HepG2 (cell line): ENCODE results near the gene PIK3CB. TPM values are rescaled to one million over a fixed set of nuclear protein-coding genes. Genes with fewer than 3 reads are reported as not detected.

ENCODE experiments used
- ATAC-seq: fragments of 200-7000 bp; cut with Tn5 transposase; 3 replicates; pipeline ENCODE4 v1.9.1; 2020; ENCODE audit warnings: mild to moderate bottlenecking, moderate library complexity
- BruUV-seq: library from RNA; stranded (reverse); fragments of 400-500 nt; replicated peaks from 2 replicates; lab custom pipeline; 2021; lab: Mats Ljungman, UMichigan
- CTCF ChIA-PET: fragments of 300-600 bp; formaldehyde crosslinking; extraction: SDS; loops from one replicate; lab custom pipeline; 2021; ENCODE audit warnings: low total read pairs, inconsistent platforms, low intra/inter-chr PET ratio; lab: Yijun Ruan, JAX
- POLR2A ChIA-PET: fragments of 350-600 bp; sonication (Branson Sonifier 250); formaldehyde crosslinking; loops from one replicate; lab custom pipeline; 2020; ENCODE audit warnings: antibody characterized with exemption, inconsistent platforms; lab: Yijun Ruan, JAX
- DNase-seq: peaks from one replicate; pipeline ENCODE4 v3.0.0-alpha.2; 2015; ENCODE audit warnings: low spot score
- FAIRE-seq: peaks from 3 replicates; lab custom pipeline; 2011; peaks lifted over from hg19 to GRCh38; lab: Jason Lieb, UNC
- H2AFZ ChIP-seq: one replicate; pipeline ENCODE4 v1.6.1; 2011; ENCODE audit warnings: low read length, inconsistent platforms
- H3K27ac ChIP-seq: fragments of 300-600 bp; 3 replicates; pipeline ENCODE4 v1.8.0; 2011; ENCODE audit warnings: mixed run types, mild to moderate bottlenecking, mixed read lengths, low read length, inconsistent platforms; ENCODE audit not compliant: insufficient read depth; ENCODE audit errors: extremely low read length
- H3K27me3 ChIP-seq, 2 experiments: fragments of 200-600 bp in 1 of 2; 2 replicates in 1 of 2; 3 replicates in 1 of 2; pipeline versions ENCODE4 v1.6.0 to v1.8.0; 2011; ENCODE audit warnings: low read length in 2 of 2, mild to moderate bottlenecking in 2 of 2, moderate library complexity in 2 of 2, inconsistent platforms in 1 of 2; ENCODE audit not compliant: insufficient read depth in 2 of 2, control insufficient read depth in 1 of 2
- H3K36me3 ChIP-seq, 2 experiments: fragments of 200-600 bp in 1 of 2; replicated peaks in 1 of 2; 2 replicates in 1 of 2; 3 replicates in 1 of 2; pipeline versions ENCODE4 v1.5.1 to v1.8.0; 2011; ENCODE audit warnings: low read length in 2 of 2, inconsistent platforms in 1 of 2; ENCODE audit not compliant: insufficient read depth in 2 of 2, control insufficient read depth in 1 of 2
- H3K4me1 ChIP-seq: 2 replicates; pipeline ENCODE4 v1.5.1; 2012; ENCODE audit warnings: low read length, inconsistent platforms; ENCODE audit not compliant: insufficient read depth
- H3K4me2 ChIP-seq: 2 replicates; pipeline ENCODE4 v1.6.0; 2011; ENCODE audit warnings: low read depth, low read length, inconsistent platforms
- H3K4me3 ChIP-seq, 3 experiments: fragments of 200-600 bp in 1 of 3; sonication (generic), shearing (Covaris generic) in 1 of 3; replicated peaks in 1 of 3; 2 replicates each; pipeline ENCODE4 v1.5.1; 2011 to 2016; ENCODE audit warnings: low read length in 3 of 3, inconsistent platforms in 2 of 3, low read depth in 2 of 3, mild to moderate bottlenecking in 2 of 3, control low read depth in 1 of 3, mixed read lengths in 1 of 3; ENCODE audit not compliant: insufficient read depth in 1 of 3
- H3K79me2 ChIP-seq: one replicate; pipeline ENCODE4 v1.6.1; 2011; ENCODE audit warnings: low read length, inconsistent platforms; ENCODE audit not compliant: insufficient read depth
- H3K9ac ChIP-seq: 2 replicates; pipeline ENCODE4 v1.6.0; 2011; ENCODE audit warnings: mild to moderate bottlenecking, low read depth, low read length, inconsistent platforms; ENCODE audit not compliant: insufficient read depth
- H3K9me3 ChIP-seq: 2 replicates; pipeline ENCODE4 v1.5.1; 2012; ENCODE audit warnings: mild to moderate bottlenecking, low read length
- H4K20me1 ChIP-seq: 2 replicates; pipeline ENCODE4 v1.6.0; 2011; ENCODE audit warnings: inconsistent platforms, mild to moderate bottlenecking, low read length, moderate library complexity; ENCODE audit not compliant: insufficient read depth
- ATF3 ChIP-seq: sonication (generic); formaldehyde crosslinking; IDR thresholded peaks from 2 replicates; pipeline ENCODE4 v1.4.0; 2020; ENCODE audit warnings: missing genetic modification reagents
- CBFB ChIP-seq: sonication (generic); formaldehyde crosslinking; IDR thresholded peaks from 2 replicates; pipeline ENCODE4 v1.4.0; 2020; ENCODE audit warnings: missing genetic modification reagents
- ETV6 ChIP-seq: sonication (generic); formaldehyde crosslinking; conservative IDR thresholded peaks from 2 replicates; pipeline ENCODE4 v1.4.0; 2020; ENCODE audit warnings: missing genetic modification reagents
- GFI1 ChIP-seq: sonication (generic); formaldehyde crosslinking; IDR thresholded peaks from 2 replicates; pipeline ENCODE4 v1.5.0; 2020; ENCODE audit warnings: missing genetic modification reagents, mild to moderate bottlenecking, borderline replicate concordance
- HMGA1 ChIP-seq: sonication (generic); formaldehyde crosslinking; conservative IDR thresholded peaks from 2 replicates; pipeline ENCODE4 v1.4.0; 2020; ENCODE audit warnings: missing genetic modification reagents
- KDM4B ChIP-seq: sonication (generic); formaldehyde crosslinking; IDR thresholded peaks from 2 replicates; pipeline ENCODE4 v1.4.0; 2020; ENCODE audit warnings: missing genetic modification reagents
- MYNN ChIP-seq: sonication (generic); formaldehyde crosslinking; IDR thresholded peaks from 2 replicates; pipeline ENCODE4 v1.4.0; 2020; ENCODE audit warnings: mild to moderate bottlenecking, low read depth, missing genetic modification reagents
- PITX1 ChIP-seq: sonication (generic); formaldehyde crosslinking; IDR thresholded peaks from 2 replicates; pipeline ENCODE4 v1.5.1; 2020; ENCODE audit warnings: mild to moderate bottlenecking, missing genetic modification reagents
- PLRG1 ChIP-seq: fragments of 450-650 bp; conservative IDR thresholded peaks from 2 replicates; pipeline ENCODE4 v1.6.1; 2016
- POGZ ChIP-seq: sonication (generic); formaldehyde crosslinking; IDR thresholded peaks from 2 replicates; pipeline ENCODE4 v1.4.0; 2020; ENCODE audit warnings: mild to moderate bottlenecking, missing genetic modification reagents
- PRPF4 ChIP-seq: fragments of 200-400 bp; formaldehyde crosslinking; IDR thresholded peaks from 2 replicates; pipeline ENCODE4 v1.6.1; 2016; ENCODE audit warnings: low read length, low read depth; ENCODE audit not compliant: poor library complexity, severe bottlenecking
- SNAI1 ChIP-seq: sonication (generic); formaldehyde crosslinking; IDR thresholded peaks from 2 replicates; pipeline ENCODE4 v1.5.0; 2020; ENCODE audit warnings: mild to moderate bottlenecking, missing genetic modification reagents, borderline replicate concordance
- ZC3H13 ChIP-seq: sonication (generic); formaldehyde crosslinking; IDR thresholded peaks from 2 replicates; pipeline ENCODE4 v1.8.1; 2023; ENCODE audit warnings: mild to moderate bottlenecking, missing genetic modification reagents, moderate library complexity
- ZNF180 ChIP-seq: sonication (generic); formaldehyde crosslinking; IDR thresholded peaks from 2 replicates; pipeline ENCODE4 v1.4.0; 2020; ENCODE audit warnings: low read depth, missing genetic modification reagents, borderline replicate concordance
- ZNF274 ChIP-seq: sonication (generic); formaldehyde crosslinking; IDR thresholded peaks from 2 replicates; pipeline ENCODE4 v1.5.1; 2020; ENCODE audit warnings: mild to moderate bottlenecking, missing genetic modification reagents
- ZNF468 ChIP-seq: sonication (generic); formaldehyde crosslinking; IDR thresholded peaks from 2 replicates; pipeline ENCODE4 v1.8.0; 2022; ENCODE audit warnings: mild to moderate bottlenecking, moderate library complexity, missing genetic modification reagents
- ZNF639 ChIP-seq: conservative IDR thresholded peaks from 2 replicates; pipeline ENCODE4 v1.6.1; 2018; ENCODE audit warnings: missing genetic modification reagents
- ZNF749 ChIP-seq: sonication (generic); formaldehyde crosslinking; IDR thresholded peaks from 2 replicates; pipeline ENCODE4 v1.8.0; 2022; ENCODE audit warnings: mild to moderate bottlenecking, missing genetic modification reagents, moderate library complexity, borderline replicate concordance
- ZNF878 ChIP-seq: sonication (generic); formaldehyde crosslinking; IDR thresholded peaks from 2 replicates; pipeline ENCODE4 v1.8.1; 2023; ENCODE audit warnings: mild to moderate bottlenecking, missing genetic modification reagents, moderate library complexity
- WGBS: methylation state at CpG from one replicate; pipeline ENCODE4 v1.1.6; 2017; ENCODE audit warnings: low lambda C conversion rate; 5-methylcytosine and 5-hydroxymethylcytosine counted together
- in situ Hi-C: cut with HindIII; loops from 2 replicates; pipeline ENCODE4 v1.10.0; 2017; ENCODE audit warnings: low pct_unique_long_range_greater_than_20kb; ENCODE audit not compliant: extremely low pct_ligation_motif_present
- intact Hi-C: fragments of 100-400 bp; cut with micrococcal nuclease; formaldehyde crosslinking; loops from one replicate; pipeline ENCODE4 v1.10.0; 2022; ENCODE audit not compliant: unreplicated experiment
- polyA plus RNA-seq, 8 experiments: library from polyadenylated mRNA; depleted of rRNA in 3 of 8; stranded (reverse) in 7 of 8; unstranded in 1 of 8; fragments of >200 nt; fragmentation: Illumina TruSeq in 4 of 8; extraction: Trizol in 4 of 8; gene quantifications; 2 replicates each; pipeline versions ENCODE4 v1.2.1 to v1.2.3, GENCODE V29; 2011 to 2016; ENCODE audit warnings: low read depth in 4 of 8, missing spikeins in 1 of 8, mixed read lengths in 1 of 8; ENCODE audit not compliant: insufficient read depth in 1 of 8
- total RNA-seq, 5 experiments: library from RNA; depleted of rRNA; stranded (reverse); fragments of >200 nt; fragmentation: Illumina TruSeq; extraction: Trizol; gene quantifications; 2 replicates each; pipeline ENCODE4 v1.2.3, GENCODE V29; 2016; ENCODE audit warnings: low read depth in 1 of 5
- TF ChIP-seq, protein P1 (sequence below): sonication (generic); formaldehyde crosslinking; IDR thresholded peaks from 2 replicates; pipeline ENCODE4 v1.5.0; 2020; ENCODE audit warnings: mild to moderate bottlenecking, missing genetic modification reagents, moderate library complexity
- TF ChIP-seq, protein P2 (sequence below): sonication (generic); formaldehyde crosslinking; IDR thresholded peaks from 2 replicates; pipeline ENCODE4 v1.4.0; 2020; ENCODE audit warnings: mild to moderate bottlenecking, missing genetic modification reagents

Gene PIK3CB
- total and polyA plus RNA-seq, 2 of the 13 experiments (the other 11 are each of a cell fraction or from before 2014, with no cell fraction given), result 6.6 to 18.7 TPM

DNA sequence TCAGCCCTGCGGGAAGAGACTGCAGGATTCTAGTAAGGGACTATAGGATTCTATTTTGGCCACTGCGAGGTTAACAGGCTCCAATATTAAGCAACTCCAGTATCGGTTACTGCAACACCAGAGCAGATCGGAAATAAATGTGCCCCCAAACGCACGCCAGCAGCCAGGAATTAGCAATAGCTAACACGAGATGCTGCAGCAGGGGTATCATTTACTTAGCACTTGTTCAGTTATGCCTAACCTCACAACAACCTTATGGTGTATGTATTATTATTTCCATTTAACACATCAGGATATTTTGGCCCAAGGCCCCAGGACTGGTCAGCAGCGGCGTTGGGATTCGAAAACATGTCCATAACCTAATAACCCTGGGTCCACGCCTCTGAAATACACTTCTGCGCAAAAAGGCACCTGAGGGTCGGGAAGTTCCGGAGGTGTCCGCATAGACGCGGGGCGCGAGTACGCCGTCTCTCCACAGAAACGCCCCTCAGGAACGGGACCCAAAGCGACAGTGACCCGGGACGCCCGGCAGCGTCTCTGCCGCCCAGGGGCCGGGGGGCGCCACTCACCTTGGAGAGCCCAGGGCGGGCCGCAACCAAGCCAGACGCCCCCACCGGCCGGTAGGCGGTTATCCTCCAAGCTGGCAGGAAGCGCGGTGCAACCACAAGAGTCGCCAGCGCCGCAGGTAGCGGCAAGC, 681 bp downstream of the PIK3CB start:
- Histone ChIP-seq H3K36me3 (0 out of 5 replicates have a peak, but pooled peaks cover 0 to 4% of the 10 kb centered on the region in 2 experiments), H3K4me2 (peak overlapping the region; percentile 94), H3K27ac (peak overlapping the region; percentile 95), H4K20me1 (no peaks in the 10 kb centered on the region), H3K9ac (peak overlapping the region; percentile 81), H3K27me3 (no peaks in the 10 kb centered on the region; a peak in 1 of 5 replicates), H3K4me3 (peak overlapping the region; percentile 80 to 94 (median 86)), H3K79me2 (peaks cover 49% of the 10 kb centered on the region), H2AFZ (no peak overlapping the region), H3K4me1 (peaks cover 37% of the 10 kb centered on the region), H3K9me3 (no peaks in the 10 kb centered on the region)
- FAIRE-seq (peak; percentile 51), ATAC-seq (peak; percentile 78), DNase-seq (peak; percentile 68)
- BruUV-seq, result no TSS peak
- 2% methylated on average over 10 of the region's 43 CpGs for WGBS
- CTCF ChIA-PET, result interaction anchor here (1.2 to 3.0 kb wide), 2 partner anchors 29 to 82 kb away, joined by 3 to 39 read pairs; no protein-coding TSS in a partner anchor
- intact Hi-C loops (loop anchor here (1.0 to 10.0 kb wide), 5 partner anchors 29 to 240 kb away; partner anchors contain the start of gene CEP70), in situ Hi-C loops (loop anchor here (5.0 kb wide), 1 partner anchor 83 kb away; no protein-coding TSS in a partner anchor)
- POLR2A ChIA-PET, result interaction anchor here (0.6 to 4.7 kb wide), 8 partner anchors 8 to 240 kb away, joined by 3 to 49 read pairs (median 12); partner anchors contain the start of gene CEP70
- TF ChIP-seq ZNF468 (CRISPR knock-in tag) (0 out of 2 replicates have a peak, but pooled peaks have one; percentile 52), HMGA1 (no peak), SNAI1 (CRISPR knock-in tag) (no peak), PITX1 (CRISPR knock-in tag) (peak; percentile 25; the same call in 1 of the 2 replicates), GFI1 (CRISPR knock-in tag) (peak; percentile 43; the same call in 1 of the 2 replicates), ZNF180 (CRISPR knock-in tag) (no peak), CBFB (CRISPR knock-in tag) (no peak), MYNN (no peak), ZNF274 (CRISPR knock-in tag) (peak; percentile 83; the same call in 1 of the 2 replicates), ZNF878 (peak; percentile 80; the same call in 1 of the 2 replicates), ATF3 (CRISPR knock-in tag) (no peak), PLRG1 (no peak), ZNF749 (CRISPR knock-in tag) (no peak), KDM4B (CRISPR knock-in tag) (0 out of 2 replicates have a peak, but pooled peaks have one; percentile 7), POGZ (CRISPR knock-in tag) (peak; percentile 62), ZNF639 (CRISPR knock-in tag) (no peak), ZC3H13 (CRISPR knock-in tag) (no peak), PRPF4 (no peak), ETV6 (CRISPR knock-in tag) (no peak)
- TF ChIP-seq, protein P1, sequence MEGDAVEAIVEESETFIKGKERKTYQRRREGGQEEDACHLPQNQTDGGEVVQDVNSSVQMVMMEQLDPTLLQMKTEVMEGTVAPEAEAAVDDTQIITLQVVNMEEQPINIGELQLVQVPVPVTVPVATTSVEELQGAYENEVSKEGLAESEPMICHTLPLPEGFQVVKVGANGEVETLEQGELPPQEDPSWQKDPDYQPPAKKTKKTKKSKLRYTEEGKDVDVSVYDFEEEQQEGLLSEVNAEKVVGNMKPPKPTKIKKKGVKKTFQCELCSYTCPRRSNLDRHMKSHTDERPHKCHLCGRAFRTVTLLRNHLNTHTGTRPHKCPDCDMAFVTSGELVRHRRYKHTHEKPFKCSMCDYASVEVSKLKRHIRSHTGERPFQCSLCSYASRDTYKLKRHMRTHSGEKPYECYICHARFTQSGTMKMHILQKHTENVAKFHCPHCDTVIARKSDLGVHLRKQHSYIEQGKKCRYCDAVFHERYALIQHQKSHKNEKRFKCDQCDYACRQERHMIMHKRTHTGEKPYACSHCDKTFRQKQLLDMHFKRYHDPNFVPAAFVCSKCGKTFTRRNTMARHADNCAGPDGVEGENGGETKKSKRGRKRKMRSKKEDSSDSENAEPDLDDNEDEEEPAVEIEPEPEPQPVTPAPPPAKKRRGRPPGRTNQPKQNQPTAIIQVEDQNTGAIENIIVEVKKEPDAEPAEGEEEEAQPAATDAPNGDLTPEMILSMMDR, result peak; percentile 72
- TF ChIP-seq, protein P2, sequence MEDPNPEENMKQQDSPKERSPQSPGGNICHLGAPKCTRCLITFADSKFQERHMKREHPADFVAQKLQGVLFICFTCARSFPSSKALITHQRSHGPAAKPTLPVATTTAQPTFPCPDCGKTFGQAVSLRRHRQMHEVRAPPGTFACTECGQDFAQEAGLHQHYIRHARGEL, result no peak
